ENCODE measurements around the gene UBE2Z. TPM values are rescaled to one million over a fixed set of nuclear protein-coding genes. Genes with fewer than 3 reads are reported as not detected.

The UBE2Z gene
- total and polyA plus RNA-seq, 4 donors = 29.5 to 63.5 (median 56.1) TPM

- no peaks in the 10 kb centered on the region for H3K27me3 ChIP-seq (ENCODE audit: control insufficient read depth in 3 of 3, insufficient read depth in 3 of 3, low read length in 2 of 3)
- H3K4me3 ChIP-seq = no peak overlapping the region
- ATAC-seq (ENCODE audit: insufficient read depth, low FRiP score) (no peak), DNase-seq (no peak)
- no peaks in the 10 kb centered on the region for H3K9me3 ChIP-seq (ENCODE audit: control insufficient read depth in 4 of 4, insufficient read depth in 3 of 4, low read length in 3 of 4)
- peaks cover 4 to 14% (median 7%) of the 10 kb centered on the region in 4 donors for H3K36me3 ChIP-seq (ENCODE audit: control insufficient read depth in 4 of 4, insufficient read depth in 4 of 4, low read length in 4 of 4)
- TF ChIP-seq CTCF (IDR thresholded peaks at IDR 0.05; ENCODE audit: control extremely low read depth, extremely low read depth) = no peak
- no peak overlapping the region for H3K9ac ChIP-seq (ENCODE audit: insufficient read depth in 1 of 2, low read length in 2 of 2)
- peaks cover 0 to 21% (median 13%) of the 10 kb centered on the region in 5 donors for H3K4me1 ChIP-seq (ENCODE audit: control insufficient read depth in 5 of 5, insufficient read depth in 5 of 5, low read length in 5 of 5)
- 69 to 82% methylated on average over 3 of the region's 3 CpGs for WGBS, 2 donors
- H3K27ac ChIP-seq (ENCODE audit: low read depth in 1 of 2, low read length in 1 of 2) = no peak overlapping the region
Observed at GRCh38 chr17:48868916-48869500, 39.2 kb upstream of the UBE2Z start.

GRCh38 chr17:48869821-48870318 is 38.3 kb upstream of the UBE2Z start:
- no peak for TF ChIP-seq CTCF (IDR thresholded peaks at IDR 0.05; ENCODE audit: control extremely low read depth, extremely low read depth)
- peaks cover 2 to 6% (median 2%) of the 10 kb centered on the region in 4 donors for H3K36me3 ChIP-seq (ENCODE audit: control insufficient read depth in 4 of 4, insufficient read depth in 4 of 4, low read length in 4 of 4)
- H3K9me3 ChIP-seq (ENCODE audit: control insufficient read depth in 4 of 4, insufficient read depth in 3 of 4, low read length in 3 of 4) = no peaks in the 10 kb centered on the region
- DNase-seq (no peak), ATAC-seq (ENCODE audit: insufficient read depth, low FRiP score) (no peak)
- H3K27ac ChIP-seq (ENCODE audit: low read depth in 1 of 2, low read length in 1 of 2) = no peak overlapping the region
- 77 to 91% methylated on average over 6 of the region's 6 CpGs for WGBS, 2 donors
- H3K4me3 ChIP-seq = no peak overlapping the region
- H3K27me3 ChIP-seq (ENCODE audit: control insufficient read depth in 3 of 3, insufficient read depth in 3 of 3, low read length in 2 of 3) = no peaks in the 10 kb centered on the region
- no peak overlapping the region for H3K9ac ChIP-seq (ENCODE audit: insufficient read depth in 1 of 2, low read length in 2 of 2)
- H3K4me1 ChIP-seq (ENCODE audit: control insufficient read depth in 5 of 5, insufficient read depth in 5 of 5, low read length in 5 of 5) = peaks cover 0 to 21% (median 13%) of the 10 kb centered on the region in 5 donors

DNA sequence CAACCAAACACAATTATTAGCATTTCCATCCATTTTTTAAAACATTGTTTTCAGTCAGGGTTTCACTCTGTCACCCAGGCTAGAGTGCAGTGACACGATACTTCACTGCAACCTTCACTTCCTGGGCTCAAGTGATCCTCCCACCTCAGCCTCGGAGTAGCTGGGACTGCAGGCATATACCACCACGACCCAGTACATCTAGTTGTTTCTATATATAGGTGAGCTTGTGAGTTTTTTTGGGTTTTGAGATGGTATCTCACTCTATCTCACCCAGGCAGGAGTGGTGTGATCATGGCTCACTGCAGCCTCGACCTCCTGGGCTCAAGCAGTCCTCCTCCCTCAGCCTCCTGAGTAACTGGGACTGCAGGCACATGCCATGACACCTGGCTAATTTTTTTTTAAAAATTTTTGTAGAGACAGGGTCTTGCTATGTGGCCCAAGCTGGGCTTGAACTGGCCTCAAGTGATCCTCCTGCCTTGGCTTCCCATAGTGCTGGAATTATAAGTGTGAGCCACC is 37.1 kb upstream of the UBE2Z start:
- 61 to 73% methylated on average over 4 of the region's 4 CpGs for WGBS, 2 donors
- no peak overlapping the region for H3K9ac ChIP-seq (ENCODE audit: insufficient read depth in 1 of 2, low read length in 2 of 2)

More for the DNA sequence above, 37.1 kb upstream of the UBE2Z start:
- no peak overlapping the region for H3K27ac ChIP-seq (ENCODE audit: low read depth in 1 of 2, low read length in 1 of 2)
- peaks cover 0 to 2% (median 0%) of the 10 kb centered on the region in 4 donors for H3K36me3 ChIP-seq (ENCODE audit: control insufficient read depth in 4 of 4, insufficient read depth in 4 of 4, low read length in 4 of 4)
- no peak for TF ChIP-seq CTCF (IDR thresholded peaks at IDR 0.05; ENCODE audit: control extremely low read depth, extremely low read depth)
- ATAC-seq (ENCODE audit: insufficient read depth, low FRiP score) (no peak), DNase-seq (no peak)
- H3K9me3 ChIP-seq (ENCODE audit: control insufficient read depth in 4 of 4, insufficient read depth in 3 of 4, low read length in 3 of 4) = no peaks in the 10 kb centered on the region
- peaks cover 0 to 21% (median 13%) of the 10 kb centered on the region in 5 donors for H3K4me1 ChIP-seq (ENCODE audit: control insufficient read depth in 5 of 5, insufficient read depth in 5 of 5, low read length in 5 of 5)
- no peak overlapping the region for H3K4me3 ChIP-seq
- no peaks in the 10 kb centered on the region for H3K27me3 ChIP-seq (ENCODE audit: control insufficient read depth in 3 of 3, insufficient read depth in 3 of 3, low read length in 2 of 3)
